ENCODE results near the gene KLHL22. TPM values are rescaled to one million over a fixed set of nuclear protein-coding genes. Genes with fewer than 3 reads are reported as not detected.

KLHL22 gene
- total RNA-seq, 4 donors from 2014 or later = 7.7 to 13.0 (median 8.3) TPM

DNA sequence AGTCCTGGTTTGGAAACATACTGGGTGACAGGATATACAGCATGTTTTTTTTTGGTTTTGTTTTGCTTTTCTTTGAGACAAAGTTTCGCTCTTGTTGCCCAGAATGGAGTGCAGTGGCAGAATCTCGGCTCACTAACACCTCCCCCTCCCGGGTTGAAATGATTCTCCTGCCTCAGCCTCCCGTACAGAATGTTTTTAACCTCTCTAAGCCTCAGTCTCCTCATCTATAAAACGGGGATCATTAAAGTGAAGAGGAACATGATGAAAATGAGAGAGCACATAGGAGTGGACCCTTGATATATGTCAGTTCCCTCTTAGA is 29.9 kb downstream of the KLHL22 start:
- intact Hi-C loops (cut with DNase I) = no loop called here
- no peak overlapping the region for H3K4me3 ChIP-seq
- no peak for DNase-seq
- H3K27ac ChIP-seq = no peak overlapping the region
- peaks cover 0 to 40% (median 0%) of the 10 kb centered on the region in 3 donors for H3K36me3 ChIP-seq
- H3K9me3 ChIP-seq = no peaks in the 10 kb centered on the region
- peaks cover 0 to 14% (median 13%) of the 10 kb centered on the region in 3 donors for H3K4me1 ChIP-seq
- no peak for TF ChIP-seq POLR2A (IDR thresholded peaks at IDR 0.05)
- 71 to 84% methylated on average over 3 to 4 of the region's 5 CpGs for WGBS, 2 donors
- H3K27me3 ChIP-seq = no peaks in the 10 kb centered on the region

GRCh38 chr22:20464912-20465758 is 30.5 kb downstream of the KLHL22 start:
- peaks cover 0 to 14% (median 13%) of the 10 kb centered on the region in 3 donors for H3K4me1 ChIP-seq
- H3K27me3 ChIP-seq = no peaks in the 10 kb centered on the region
- H3K27ac ChIP-seq = no peak overlapping the region
- TF ChIP-seq, protein P1, sequence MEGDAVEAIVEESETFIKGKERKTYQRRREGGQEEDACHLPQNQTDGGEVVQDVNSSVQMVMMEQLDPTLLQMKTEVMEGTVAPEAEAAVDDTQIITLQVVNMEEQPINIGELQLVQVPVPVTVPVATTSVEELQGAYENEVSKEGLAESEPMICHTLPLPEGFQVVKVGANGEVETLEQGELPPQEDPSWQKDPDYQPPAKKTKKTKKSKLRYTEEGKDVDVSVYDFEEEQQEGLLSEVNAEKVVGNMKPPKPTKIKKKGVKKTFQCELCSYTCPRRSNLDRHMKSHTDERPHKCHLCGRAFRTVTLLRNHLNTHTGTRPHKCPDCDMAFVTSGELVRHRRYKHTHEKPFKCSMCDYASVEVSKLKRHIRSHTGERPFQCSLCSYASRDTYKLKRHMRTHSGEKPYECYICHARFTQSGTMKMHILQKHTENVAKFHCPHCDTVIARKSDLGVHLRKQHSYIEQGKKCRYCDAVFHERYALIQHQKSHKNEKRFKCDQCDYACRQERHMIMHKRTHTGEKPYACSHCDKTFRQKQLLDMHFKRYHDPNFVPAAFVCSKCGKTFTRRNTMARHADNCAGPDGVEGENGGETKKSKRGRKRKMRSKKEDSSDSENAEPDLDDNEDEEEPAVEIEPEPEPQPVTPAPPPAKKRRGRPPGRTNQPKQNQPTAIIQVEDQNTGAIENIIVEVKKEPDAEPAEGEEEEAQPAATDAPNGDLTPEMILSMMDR (IDR thresholded peaks at IDR 0.05) = no peak
- TF ChIP-seq POLR2A (IDR thresholded peaks at IDR 0.05) = no peak
- H3K36me3 ChIP-seq = peaks cover 0 to 35% (median 0%) of the 10 kb centered on the region in 3 donors
- no peak for DNase-seq
- intact Hi-C loops (cut with DNase I) = no loop called here
- no peak overlapping the region for H3K4me3 ChIP-seq
- 93 to 95% methylated on average over 8 to 11 of the region's 32 CpGs for WGBS, 2 donors
- no peaks in the 10 kb centered on the region for H3K9me3 ChIP-seq

- H3K4me1 ChIP-seq = peaks cover 0 to 14% (median 13%) of the 10 kb centered on the region in 3 donors
- H3K27me3 ChIP-seq = no peaks in the 10 kb centered on the region
- WGBS, 2 donors = 63 to 84% methylated on average over 5 to 8 of the region's 11 CpGs
- intact Hi-C loops (cut with DNase I) = no loop called here
- H3K4me3 ChIP-seq = no peak overlapping the region
- TF ChIP-seq, protein P1 (IDR thresholded peaks at IDR 0.05) = no peak
- TF ChIP-seq POLR2A (IDR thresholded peaks at IDR 0.05) = no peak
- H3K27ac ChIP-seq = peak overlapping the region in 2 of 4 donors; percentile 69 to 73
- H3K36me3 ChIP-seq = peaks cover 0 to 34% (median 0%) of the 10 kb centered on the region in 3 donors
- no peaks in the 10 kb centered on the region for H3K9me3 ChIP-seq
- DNase-seq = no peak
Measured at GRCh38 chr22:20464096-20464614, 31.4 kb downstream of the KLHL22 start.

DNA sequence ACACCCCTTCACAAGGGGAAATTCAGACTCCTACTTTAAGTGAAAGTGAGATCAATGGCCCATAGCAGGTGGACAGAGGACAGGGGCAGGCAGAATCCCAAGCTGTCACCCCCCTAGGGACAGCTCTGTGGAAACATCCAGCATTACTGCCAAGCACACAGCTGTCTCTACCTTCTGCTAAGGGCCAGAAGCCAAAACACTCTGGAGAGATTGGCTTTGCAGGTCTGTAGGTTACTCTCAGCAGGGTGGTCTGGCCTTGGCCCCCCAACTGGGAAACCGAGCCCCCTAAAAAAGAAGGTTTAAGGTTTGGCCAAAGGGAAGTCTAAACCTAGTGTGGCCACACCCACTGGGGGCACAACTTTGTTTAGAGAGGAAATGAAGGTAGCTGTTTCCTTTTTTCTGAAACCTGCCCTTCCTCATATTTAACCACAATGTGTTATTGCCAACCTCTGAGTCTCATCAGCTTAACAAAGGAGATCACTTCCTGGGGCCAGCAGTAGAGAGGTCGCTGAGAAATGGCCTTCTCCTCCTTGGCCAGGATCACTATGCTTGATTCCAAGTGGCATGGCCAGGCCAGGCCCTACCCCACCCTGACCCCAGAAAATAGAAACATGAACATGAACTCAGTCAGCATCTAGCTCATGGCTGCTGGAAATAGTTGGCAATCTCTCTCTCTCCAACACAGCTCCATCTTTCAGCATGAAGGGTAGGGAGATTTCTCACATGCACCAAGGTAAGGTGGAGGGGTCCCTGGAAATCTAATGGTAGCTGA is 32.1 kb downstream of the KLHL22 start:
- Histone ChIP-seq H3K27me3 (no peaks in the 10 kb centered on the region), H3K9me3 (no peaks in the 10 kb centered on the region), H3K4me1 (peaks cover 0 to 14% (median 13%) of the 10 kb centered on the region in 3 donors), H3K27ac (peak overlapping the region in 3 of 4 donors; percentile 4 to 73 (median 69)), H3K36me3 (peaks cover 0 to 34% (median 0%) of the 10 kb centered on the region in 3 donors), H3K4me3 (no peak overlapping the region)
- 78 to 86% methylated on average over 1 to 2 of the region's 2 CpGs for WGBS, 2 donors
- intact Hi-C loops (cut with DNase I) = no loop called here
- TF ChIP-seq, protein P1 (IDR thresholded peaks at IDR 0.05) = no peak
- TF ChIP-seq POLR2A (IDR thresholded peaks at IDR 0.05) = no peak
- no peak for DNase-seq

- intact Hi-C loops (cut with DNase I) = loop anchor here (5.0 kb wide), 1 partner anchor 38 kb away; no protein-coding TSS in a partner anchor
Measured at GRCh38 chr22:20459862-20460261, 35.7 kb downstream of the KLHL22 start.

More at GRCh38 chr22:20459862-20460261, 35.7 kb downstream of the KLHL22 start:
- 94 to 98% methylated on average over 3 to 4 of the region's 4 CpGs for WGBS, 2 donors
- Histone ChIP-seq H3K4me3 (no peak overlapping the region), H3K4me1 (peaks cover 0 to 23% (median 13%) of the 10 kb centered on the region in 3 donors), H3K9me3 (no peaks in the 10 kb centered on the region), H3K27me3 (no peaks in the 10 kb centered on the region), H3K36me3 (peaks cover 0 to 37% (median 0%) of the 10 kb centered on the region in 3 donors), H3K27ac (no peak overlapping the region)
- TF ChIP-seq POLR2A (IDR thresholded peaks at IDR 0.05) = no peak
- TF ChIP-seq, protein P1 (IDR thresholded peaks at IDR 0.05) = no peak
- DNase-seq = no peak
